Adipocyte (in vitro differentiated cells): ENCODE data around the gene PDE8B.

Experiments
- DNase-seq: peaks from one replicate; pipeline ENCODE4 v3.0.0-alpha.2; 2015; ENCODE audit warnings: low read depth
- H3K27me3 ChIP-seq: replicated peaks from 2 replicates; pipeline ENCODE4 v1.7.0; 2013; ENCODE audit warnings: mild to moderate bottlenecking, low read length, moderate library complexity; ENCODE audit not compliant: control insufficient read depth, insufficient read depth
- H3K36me3 ChIP-seq: 2 replicates; pipeline ENCODE4 v1.7.0; 2013; ENCODE audit warnings: low read length, mild to moderate bottlenecking, moderate library complexity; ENCODE audit not compliant: control insufficient read depth, insufficient read depth, severe bottlenecking
- H3K4me1 ChIP-seq: 2 replicates; pipeline ENCODE4 v1.7.0; 2013; ENCODE audit warnings: mild to moderate bottlenecking, low read length, moderate library complexity; ENCODE audit not compliant: control insufficient read depth, insufficient read depth
- H3K4me3 ChIP-seq: 2 replicates; pipeline ENCODE4 v1.7.0; 2013; ENCODE audit warnings: mild to moderate bottlenecking, low read length, moderate library complexity
- H3K9ac ChIP-seq: 2 replicates; pipeline ENCODE4 v1.7.0; 2013; ENCODE audit warnings: mild to moderate bottlenecking, low read length, moderate library complexity
- H3K9me3 ChIP-seq: 2 replicates; pipeline ENCODE4 v1.7.0; 2013; ENCODE audit warnings: mild to moderate bottlenecking, low read length, moderate library complexity; ENCODE audit not compliant: control insufficient read depth

PDE8B gene

GRCh38 chr5:77210091-77210963, at the start of gene PDE8B:
Gene PDE8B, plus strand, starts transcription at chr5:77210680. Its CDS starts 246 bp downstream, at chr5:77210926.
- DNase-seq: peak; percentile 39
- Histone ChIP-seq H3K9me3 (no peaks in the 10 kb centered on the region), H3K27me3 (peaks cover 21% of the 10 kb centered on the region), H3K4me3 (peak within 1 kb of the TSS; percentile 54), H3K9ac (no peak within 1 kb of the TSS), H3K4me1 (no peaks in the 10 kb centered on the region), H3K36me3 (no peaks in the 10 kb centered on the region)

DNA sequence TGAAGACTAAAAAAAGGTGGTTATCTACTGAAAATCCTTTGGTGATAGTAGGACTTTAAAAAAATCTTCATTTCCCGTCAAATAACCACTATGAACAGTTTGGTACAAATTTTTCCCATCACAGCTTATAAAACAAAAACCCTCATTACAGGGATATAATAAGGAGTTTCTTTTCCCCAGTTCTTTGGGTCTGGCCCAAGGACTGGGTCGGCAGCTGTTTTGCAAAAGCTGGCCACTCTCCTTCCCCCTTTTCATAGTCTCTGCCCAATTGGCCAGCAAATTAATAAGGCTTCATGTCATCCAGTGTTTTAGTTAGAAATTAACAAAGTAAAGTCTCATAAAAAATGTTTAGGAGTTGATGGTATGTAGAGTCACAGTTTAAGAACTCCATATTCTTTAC, 47.0 kb upstream of the PDE8B start:
- Histone ChIP-seq H3K4me3 (no peak overlapping the region), H3K4me1 (peaks cover 16% of the 10 kb centered on the region)

DNA sequence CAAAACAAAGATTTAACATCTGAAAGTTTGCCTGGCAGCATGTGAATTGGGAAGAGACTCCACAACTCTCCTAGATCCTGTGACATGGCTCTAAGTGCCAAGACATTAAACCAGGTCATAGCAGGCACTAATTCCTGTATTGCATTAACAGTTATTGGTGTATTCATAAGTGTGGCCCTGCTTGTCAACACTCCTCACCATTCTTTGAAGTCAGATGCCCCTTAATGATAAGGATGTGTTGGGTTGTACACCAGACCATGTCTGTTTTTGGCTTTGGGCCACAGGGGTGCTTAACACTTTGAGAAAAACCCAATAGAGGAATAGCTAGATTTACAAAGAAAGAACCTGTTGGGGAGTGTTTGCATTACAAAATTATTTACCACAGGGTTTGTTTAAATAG, 43.4 kb upstream of the PDE8B start:
- peaks cover 24% of the 10 kb centered on the region for H3K4me1 ChIP-seq
- no peak overlapping the region for H3K9ac ChIP-seq
- no peaks in the 10 kb centered on the region for H3K9me3 ChIP-seq
- H3K4me3 ChIP-seq: no peak overlapping the region
- no peaks in the 10 kb centered on the region for H3K27me3 ChIP-seq
- peaks cover 11% of the 10 kb centered on the region for H3K36me3 ChIP-seq
- no peak for DNase-seq

More for the DNA sequence above, 47.0 kb upstream of the PDE8B start:
- Histone ChIP-seq H3K27me3 (peaks cover 4% of the 10 kb centered on the region), H3K9ac (no peak overlapping the region), H3K36me3 (peaks cover 20% of the 10 kb centered on the region), H3K9me3 (no peaks in the 10 kb centered on the region)
- DNase-seq: no peak

DNA sequence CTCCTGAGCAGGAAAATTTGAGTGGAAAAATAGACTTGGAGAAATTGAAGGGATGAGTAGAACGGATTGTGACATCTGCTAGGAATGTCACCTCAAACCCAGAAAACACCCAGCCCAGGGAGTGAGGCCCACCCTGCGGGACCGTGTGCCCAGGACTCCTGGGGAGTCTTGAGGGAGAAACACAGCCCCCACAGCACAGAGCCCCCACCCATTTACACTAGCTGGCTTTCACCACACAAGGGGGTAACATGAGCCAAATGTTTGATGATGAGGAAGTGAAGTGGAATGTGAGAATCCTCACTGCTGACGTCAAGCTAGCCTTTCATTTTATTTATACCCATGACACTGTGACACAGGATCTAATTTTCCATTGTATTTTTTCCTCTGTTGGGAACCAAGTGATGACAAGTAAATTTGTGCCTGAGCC, 42.8 kb upstream of the PDE8B start:
- H3K4me3 ChIP-seq: peak overlapping the region; percentile 53
- H3K27me3 ChIP-seq: no peaks in the 10 kb centered on the region

DNA sequence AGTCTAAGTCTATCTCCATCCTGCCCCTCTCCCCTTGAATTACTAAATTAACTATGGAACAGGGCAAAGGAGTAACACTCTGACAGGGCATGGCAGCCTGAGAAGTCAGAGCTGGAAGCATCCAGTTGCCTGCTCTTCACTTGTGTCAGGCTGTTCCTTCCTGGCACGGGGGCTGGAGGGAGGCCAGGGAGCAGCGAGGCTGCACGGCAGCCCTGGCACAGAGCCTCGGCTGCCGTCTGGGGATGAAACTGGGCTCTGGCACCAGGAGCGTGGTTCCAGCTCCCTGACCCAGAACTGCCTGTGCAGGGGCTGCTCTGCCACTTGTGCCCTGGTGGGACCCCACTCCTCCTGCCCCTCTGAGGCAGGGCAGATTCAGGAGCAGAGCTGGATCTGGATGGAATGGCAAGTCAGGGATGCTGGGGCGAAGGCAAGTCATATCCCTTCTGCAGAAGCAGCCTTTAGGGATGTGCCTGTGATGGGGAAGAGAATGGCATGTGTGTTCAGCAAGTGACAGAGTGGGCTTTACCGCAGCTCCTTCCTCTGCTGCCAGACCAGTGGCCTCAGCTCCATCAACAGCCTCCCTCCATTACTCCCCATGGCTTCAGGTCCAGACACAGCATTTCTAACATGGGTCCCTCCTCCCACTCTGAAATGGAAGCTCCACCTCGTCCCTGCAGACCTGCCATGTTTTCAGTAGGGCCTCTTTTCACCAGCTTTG, 42.2 kb upstream of the PDE8B start:
- Histone ChIP-seq H3K27me3 (no peaks in the 10 kb centered on the region), H3K4me3 (peak overlapping the region; percentile 53)
- DNase-seq: peak; percentile 33

More for the DNA sequence above, 42.8 kb upstream of the PDE8B start:
- Histone ChIP-seq H3K36me3 (peaks cover 11% of the 10 kb centered on the region), H3K9ac (peak overlapping the region; percentile 20), H3K9me3 (no peaks in the 10 kb centered on the region), H3K4me1 (peaks cover 25% of the 10 kb centered on the region)
- DNase-seq: peak; percentile 55

DNA sequence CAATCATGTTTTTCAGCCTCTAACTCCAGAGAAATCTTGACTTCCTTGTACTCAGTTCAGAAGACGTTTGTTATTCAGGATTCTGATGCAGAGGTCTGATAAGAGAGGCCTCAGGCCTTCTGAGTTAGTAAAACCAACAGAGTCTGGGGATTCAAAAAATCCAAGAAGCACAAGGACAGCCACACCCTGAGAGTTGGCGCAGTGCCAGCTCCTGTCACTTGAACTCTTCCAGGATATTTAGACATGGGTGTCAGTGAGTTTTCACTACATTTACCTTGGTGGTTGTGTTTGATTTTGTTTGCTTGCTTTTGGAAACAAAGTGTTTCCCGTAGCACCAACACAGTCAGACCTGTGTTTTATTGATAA, 41.6 kb upstream of the PDE8B start:
- Histone ChIP-seq H3K36me3 (peaks cover 7% of the 10 kb centered on the region), H3K27me3 (no peaks in the 10 kb centered on the region), H3K9me3 (no peaks in the 10 kb centered on the region), H3K4me1 (peaks cover 28% of the 10 kb centered on the region), H3K9ac (peak overlapping the region; percentile 1), H3K4me3 (no peak overlapping the region)
- peak; percentile 27 for DNase-seq

More for the DNA sequence above, 42.2 kb upstream of the PDE8B start:
- peak overlapping the region; percentile 20 for H3K9ac ChIP-seq
- no peaks in the 10 kb centered on the region for H3K9me3 ChIP-seq
- peaks cover 7% of the 10 kb centered on the region for H3K36me3 ChIP-seq
- peaks cover 28% of the 10 kb centered on the region for H3K4me1 ChIP-seq

- DNase-seq: no peak
- H3K9ac ChIP-seq: no peak overlapping the region
- peaks cover 28% of the 10 kb centered on the region for H3K4me1 ChIP-seq
- no peaks in the 10 kb centered on the region for H3K9me3 ChIP-seq
- H3K4me3 ChIP-seq: no peak overlapping the region
- H3K36me3 ChIP-seq: no peaks in the 10 kb centered on the region
- H3K27me3 ChIP-seq: no peaks in the 10 kb centered on the region
Observed at GRCh38 chr5:77170196-77170890, 40.1 kb upstream of the PDE8B start.

GRCh38 chr5:77171141-77171910, 39.2 kb upstream of the PDE8B start:
- Histone ChIP-seq H3K4me3 (no peak overlapping the region), H3K27me3 (no peaks in the 10 kb centered on the region), H3K9me3 (no peaks in the 10 kb centered on the region), H3K9ac (no peak overlapping the region), H3K36me3 (no peaks in the 10 kb centered on the region), H3K4me1 (peaks cover 28% of the 10 kb centered on the region)
- no peak for DNase-seq

- no peak overlapping the region for H3K4me3 ChIP-seq
- peaks cover 19% of the 10 kb centered on the region for H3K4me1 ChIP-seq
- H3K27me3 ChIP-seq: peaks cover 3% of the 10 kb centered on the region
- no peak for DNase-seq
- no peak overlapping the region for H3K9ac ChIP-seq
- no peaks in the 10 kb centered on the region for H3K9me3 ChIP-seq
- no peaks in the 10 kb centered on the region for H3K36me3 ChIP-seq
Observed at GRCh38 chr5:77172713-77173328, 37.7 kb upstream of the PDE8B start.

GRCh38 chr5:77174526-77174925, 36.0 kb upstream of the PDE8B start:
- DNase-seq: no peak
- H3K9ac ChIP-seq: no peak overlapping the region

More at GRCh38 chr5:77174526-77174925, 36.0 kb upstream of the PDE8B start:
- no peak overlapping the region for H3K4me3 ChIP-seq
- H3K27me3 ChIP-seq: peaks cover 7% of the 10 kb centered on the region
- H3K4me1 ChIP-seq: peaks cover 5% of the 10 kb centered on the region
- no peaks in the 10 kb centered on the region for H3K9me3 ChIP-seq
- H3K36me3 ChIP-seq: no peaks in the 10 kb centered on the region
